Measurements from ENCODE around the gene GPC3. TPM values are rescaled to one million over a fixed set of nuclear protein-coding genes. Genes with fewer than 3 reads are reported as not detected.

The GPC3 gene
- total RNA-seq, 3 donors from 2014 or later (not counting 1 experiment from before 2014, with no cell fraction given), result not detected

- Mint-ChIP-seq H3K27ac (no peak overlapping the region), H3K4me3 (no peak overlapping the region), H3K36me3 (no peaks in the 10 kb centered on the region), H3K4me1 (no peaks in the 10 kb centered on the region), H3K27me3 (ENCODE audit: low read depth in 2 of 2) (peaks cover 0 to 38% of the 10 kb centered on the region in 2 donors), H3K9me3 (no peaks in the 10 kb centered on the region)
- DNase-seq (no peak), ATAC-seq (no peak)
- intact Hi-C loops (cut with micrococcal nuclease), result no loop called here
- Histone ChIP-seq H3K4me1 (ENCODE audit: control insufficient read depth, insufficient read depth, low read length) (no peaks in the 10 kb centered on the region), H3K27me3 (ENCODE audit: control insufficient read depth, insufficient read depth, low read length) (no peaks in the 10 kb centered on the region), H3K9me3 (ENCODE audit: control insufficient read depth, insufficient read depth, low read length) (no peaks in the 10 kb centered on the region), H3K4me3 (ENCODE audit: low read length) (no peak overlapping the region), H3K36me3 (ENCODE audit: control insufficient read depth, insufficient read depth, low read length) (no peaks in the 10 kb centered on the region), H3K27ac (ENCODE audit: low read length) (no peak overlapping the region)
- TF ChIP-seq, protein P1, sequence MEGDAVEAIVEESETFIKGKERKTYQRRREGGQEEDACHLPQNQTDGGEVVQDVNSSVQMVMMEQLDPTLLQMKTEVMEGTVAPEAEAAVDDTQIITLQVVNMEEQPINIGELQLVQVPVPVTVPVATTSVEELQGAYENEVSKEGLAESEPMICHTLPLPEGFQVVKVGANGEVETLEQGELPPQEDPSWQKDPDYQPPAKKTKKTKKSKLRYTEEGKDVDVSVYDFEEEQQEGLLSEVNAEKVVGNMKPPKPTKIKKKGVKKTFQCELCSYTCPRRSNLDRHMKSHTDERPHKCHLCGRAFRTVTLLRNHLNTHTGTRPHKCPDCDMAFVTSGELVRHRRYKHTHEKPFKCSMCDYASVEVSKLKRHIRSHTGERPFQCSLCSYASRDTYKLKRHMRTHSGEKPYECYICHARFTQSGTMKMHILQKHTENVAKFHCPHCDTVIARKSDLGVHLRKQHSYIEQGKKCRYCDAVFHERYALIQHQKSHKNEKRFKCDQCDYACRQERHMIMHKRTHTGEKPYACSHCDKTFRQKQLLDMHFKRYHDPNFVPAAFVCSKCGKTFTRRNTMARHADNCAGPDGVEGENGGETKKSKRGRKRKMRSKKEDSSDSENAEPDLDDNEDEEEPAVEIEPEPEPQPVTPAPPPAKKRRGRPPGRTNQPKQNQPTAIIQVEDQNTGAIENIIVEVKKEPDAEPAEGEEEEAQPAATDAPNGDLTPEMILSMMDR (IDR thresholded peaks at IDR 0.05), result no peak
- 79% methylated on average over 4 of the region's 4 CpGs for WGBS (ENCODE audit: insufficient coverage)
Measured at GRCh38 chrX:133880032-133880443, 105.4 kb downstream of the GPC3 start.

DNA sequence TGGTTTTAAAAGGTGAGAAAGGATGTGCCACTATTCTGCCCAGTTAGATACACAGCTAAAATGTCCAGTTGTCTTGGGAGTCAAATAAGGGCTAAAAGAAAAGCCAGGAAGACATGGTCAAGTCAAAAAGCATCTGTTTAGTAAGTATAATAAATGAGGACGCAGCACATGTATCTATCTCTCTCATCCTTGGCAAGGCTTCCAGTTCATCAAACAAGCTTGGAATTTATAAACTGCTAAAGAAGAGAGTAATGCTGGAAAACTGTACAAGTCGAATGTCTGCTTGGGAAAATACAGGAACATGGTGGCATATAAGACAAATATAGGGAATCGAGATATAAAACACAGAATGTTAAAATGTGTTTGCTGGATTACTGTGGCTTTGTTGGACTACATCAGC is 106.7 kb downstream of the GPC3 start:
- Mint-ChIP-seq H3K4me1 (no peaks in the 10 kb centered on the region), H3K4me3 (no peak overlapping the region)

GRCh38 chrX:133876646-133877045 is 108.7 kb downstream of the GPC3 start:
- Histone ChIP-seq H3K36me3 (ENCODE audit: control insufficient read depth, insufficient read depth, low read length) (no peaks in the 10 kb centered on the region), H3K4me1 (ENCODE audit: control insufficient read depth, insufficient read depth, low read length) (no peaks in the 10 kb centered on the region), H3K27ac (ENCODE audit: low read length) (no peak overlapping the region), H3K27me3 (ENCODE audit: control insufficient read depth, insufficient read depth, low read length) (no peaks in the 10 kb centered on the region), H3K9me3 (ENCODE audit: control insufficient read depth, insufficient read depth, low read length) (no peaks in the 10 kb centered on the region), H3K4me3 (ENCODE audit: low read length) (no peak overlapping the region)
- Mint-ChIP-seq H3K36me3 (no peaks in the 10 kb centered on the region), H3K27me3 (ENCODE audit: low read depth in 2 of 2) (peaks cover 0 to 38% of the 10 kb centered on the region in 2 donors), H3K27ac (no peak overlapping the region), H3K4me1 (no peaks in the 10 kb centered on the region), H3K4me3 (no peak overlapping the region), H3K9me3 (no peaks in the 10 kb centered on the region)
- TF ChIP-seq, protein P1 (IDR thresholded peaks at IDR 0.05), result no peak
- no peak for ATAC-seq
- no peak for DNase-seq
- intact Hi-C loops (cut with micrococcal nuclease), result no loop called here

More for the DNA sequence above, 106.7 kb downstream of the GPC3 start:
- DNase-seq (no peak), ATAC-seq (no peak)
- H3K27me3 Mint-ChIP-seq (ENCODE audit: low read depth in 2 of 2), result peaks cover 0 to 49% of the 10 kb centered on the region in 2 donors
- intact Hi-C loops (cut with micrococcal nuclease), result no loop called here
- H3K36me3 Mint-ChIP-seq, result no peaks in the 10 kb centered on the region
- 72% methylated on average over 2 of the region's 3 CpGs for WGBS (ENCODE audit: insufficient coverage)
- no peaks in the 10 kb centered on the region for H3K9me3 Mint-ChIP-seq
- Histone ChIP-seq H3K9me3 (ENCODE audit: control insufficient read depth, insufficient read depth, low read length) (no peaks in the 10 kb centered on the region), H3K4me1 (ENCODE audit: control insufficient read depth, insufficient read depth, low read length) (no peaks in the 10 kb centered on the region), H3K4me3 (ENCODE audit: low read length) (no peak overlapping the region), H3K27ac (ENCODE audit: low read length) (no peak overlapping the region), H3K27me3 (ENCODE audit: control insufficient read depth, insufficient read depth, low read length) (no peaks in the 10 kb centered on the region), H3K36me3 (ENCODE audit: control insufficient read depth, insufficient read depth, low read length) (no peaks in the 10 kb centered on the region)
- TF ChIP-seq, protein P1 (IDR thresholded peaks at IDR 0.05), result no peak
- H3K27ac Mint-ChIP-seq, result no peak overlapping the region

- Histone ChIP-seq H3K27ac (ENCODE audit: low read length) (no peak overlapping the region), H3K4me1 (ENCODE audit: control insufficient read depth, insufficient read depth, low read length) (no peaks in the 10 kb centered on the region), H3K36me3 (ENCODE audit: control insufficient read depth, insufficient read depth, low read length) (no peaks in the 10 kb centered on the region), H3K27me3 (ENCODE audit: control insufficient read depth, insufficient read depth, low read length) (no peaks in the 10 kb centered on the region), H3K9me3 (ENCODE audit: control insufficient read depth, insufficient read depth, low read length) (no peaks in the 10 kb centered on the region), H3K4me3 (ENCODE audit: low read length) (no peak overlapping the region)
- DNase-seq (no peak), ATAC-seq (no peak)
- no peaks in the 10 kb centered on the region for H3K36me3 Mint-ChIP-seq
- H3K27ac Mint-ChIP-seq, result no peak overlapping the region
- intact Hi-C loops (cut with micrococcal nuclease), result no loop called here
- H3K4me3 Mint-ChIP-seq, result no peak overlapping the region
- no peaks in the 10 kb centered on the region for H3K9me3 Mint-ChIP-seq
- H3K27me3 Mint-ChIP-seq (ENCODE audit: low read depth in 2 of 2), result peaks cover 4 to 21% of the 10 kb centered on the region in 2 donors
- TF ChIP-seq, protein P1 (IDR thresholded peaks at IDR 0.05), result no peak
- H3K4me1 Mint-ChIP-seq, result no peaks in the 10 kb centered on the region
- WGBS (ENCODE audit: insufficient coverage), result 92% methylated on average over 3 of the region's 4 CpGs
Measured at GRCh38 chrX:133869270-133869669, 116.1 kb downstream of the GPC3 start.

Data from natural killer cell (primary cell).